GM18498 (cell line): ENCODE results near the gene ATP5MC3.
A peak's percentile ranks its signal among the peaks of the same experiment; 100 is the strongest.
"Not testable (repeated sequence)": the region's sequence is repeated elsewhere in the genome, so short reads cannot be mapped to it uniquely, and the experiment has no call there.

Experiments
- ATAC-seq: cut with Tn5 transposase; IDR thresholded peaks from one replicate; pipeline ENCODE4 v1.9.1; 2021; ENCODE audit warnings: mild to moderate bottlenecking, moderate library complexity; ENCODE audit not compliant: unreplicated experiment

Gene ATP5MC3

GRCh38 chr2:175181104-175181876 is at the start of gene ATP5MC3:
Gene ATP5MC3, minus strand, starts transcription at chr2:175181710. Its CDS starts 317 bp downstream, at chr2:175181393.
- peak; percentile 93 for ATAC-seq

- not testable (repeated sequence) for ATAC-seq
These were observed 47.1 kb upstream of the ATP5MC3 start for GRCh38 chr2:175228601-175229000.

GRCh38 chr2:175228179-175228578 is 46.7 kb upstream of the ATP5MC3 start:
- no peak for ATAC-seq

- no peak for ATAC-seq
These were observed 45.9 kb upstream of the ATP5MC3 start for GRCh38 chr2:175227393-175227792.

- ATAC-seq, result no peak
These were observed 38.6 kb upstream of the ATP5MC3 start for GRCh38 chr2:175220075-175220474.

GRCh38 chr2:175218551-175218950 is 37.0 kb upstream of the ATP5MC3 start:
- no peak for ATAC-seq

GRCh38 chr2:175207741-175208438 is 26.4 kb upstream of the ATP5MC3 start:
- no peak for ATAC-seq

GRCh38 chr2:175206866-175207265 is 25.4 kb upstream of the ATP5MC3 start:
- ATAC-seq, result no peak

GRCh38 chr2:175205523-175205922 is 24.0 kb upstream of the ATP5MC3 start:
- ATAC-seq, result no peak

- ATAC-seq, result peak; percentile 86
These were observed 22.3 kb upstream of the ATP5MC3 start for GRCh38 chr2:175203621-175204496.

- no peak for ATAC-seq
These were observed 13.5 kb upstream of the ATP5MC3 start for GRCh38 chr2:175195012-175195411.

- ATAC-seq, result no peak
These were observed 7.3 kb upstream of the ATP5MC3 start for GRCh38 chr2:175188761-175189160.

- peak; percentile 87 for ATAC-seq
These were observed 5.9 kb upstream of the ATP5MC3 start for GRCh38 chr2:175187378-175187777.

- no peak for ATAC-seq
These were observed 2.2 kb upstream of the ATP5MC3 start for GRCh38 chr2:175183674-175184073.

- ATAC-seq, result no peak
These were observed 383 bp upstream of the ATP5MC3 start for GRCh38 chr2:175181877-175182308.

GRCh38 chr2:175180701-175181103 is 808 bp downstream of the ATP5MC3 start:
- ATAC-seq, result peak; percentile 54

- ATAC-seq, result no peak
These were observed 4.9 kb downstream of the ATP5MC3 start for GRCh38 chr2:175176624-175177023.

GRCh38 chr2:175175896-175176295 is 5.6 kb downstream of the ATP5MC3 start:
- no peak for ATAC-seq

GRCh38 chr2:175175320-175175719 is 6.2 kb downstream of the ATP5MC3 start:
- ATAC-seq, result no peak

GRCh38 chr2:175170659-175171304 is 10.7 kb downstream of the ATP5MC3 start:
- ATAC-seq, result no peak

- ATAC-seq, result no peak
These were observed 12.3 kb downstream of the ATP5MC3 start for GRCh38 chr2:175169191-175169590.
